H1 (cell line): Measurements from ENCODE around the gene OR2F2. TPM values are rescaled to one million over a fixed set of nuclear protein-coding genes. Genes with fewer than 3 reads are reported as not detected.

Experiments
- CTCF ChIA-PET: fragments of 300-600 bp; sonication (Branson Sonifier 250); formaldehyde crosslinking; loops from one replicate; lab custom pipeline; 2021; ENCODE audit not compliant: partially characterized antibody; lab: Charles Lee
- POLR2A ChIA-PET: fragments of 300-600 bp; sonication (Branson Sonifier 250); formaldehyde crosslinking; loops from one replicate; lab custom pipeline; 2021; ENCODE audit warnings: inconsistent platforms; ENCODE audit not compliant: partially characterized antibody; lab: Charles Lee
- DNase-seq, 2 experiments: peaks; one replicate each; pipeline versions ENCODE4 v3.0.0 to v3.0.0-alpha.2; 2010 to 2022; ENCODE audit warnings: low spot score in 2 of 2, low read depth in 1 of 2, mixed read lengths in 1 of 2
- FAIRE-seq: peaks from 2 replicates; lab custom pipeline; 2011; peaks lifted over from hg19 to GRCh38; lab: Jason Lieb, UNC
- H2AFZ ChIP-seq: 2 replicates; pipeline ENCODE4 v1.8.1; 2012; ENCODE audit warnings: low read length, inconsistent platforms
- H2AK5ac ChIP-seq: 2 replicates; pipeline ENCODE4 v1.6.1; 2013; ENCODE audit warnings: low read depth, low read length
- H2BK120ac ChIP-seq: replicated peaks from 2 replicates; pipeline ENCODE3; 2013; ENCODE audit warnings: low read depth, low read length, inconsistent platforms
- H2BK12ac ChIP-seq: 2 replicates; pipeline ENCODE4 v1.6.1; 2013; ENCODE audit warnings: low read depth, low read length
- H2BK15ac ChIP-seq: 2 replicates; pipeline ENCODE4 v1.6.1; 2013; ENCODE audit warnings: low read length
- H2BK20ac ChIP-seq: 2 replicates; pipeline ENCODE4 v1.6.1; 2013; ENCODE audit warnings: low read length
- H2BK5ac ChIP-seq: 2 replicates; pipeline ENCODE4 v1.6.1; 2013; ENCODE audit warnings: low read depth, low read length
- H3K14ac ChIP-seq: 2 replicates; pipeline ENCODE4 v1.6.1; 2013; ENCODE audit warnings: inconsistent platforms; ENCODE audit not compliant: insufficient read length
- H3K18ac ChIP-seq: 2 replicates; pipeline ENCODE4 v1.6.1; 2013; ENCODE audit warnings: low read length; ENCODE audit errors: extremely low read depth
- H3K23ac ChIP-seq: 2 replicates; pipeline ENCODE4 v1.6.1; 2013; ENCODE audit warnings: inconsistent platforms; ENCODE audit not compliant: insufficient read length
- H3K23me2 ChIP-seq: 2 replicates; pipeline ENCODE4 v1.6.1; 2013; ENCODE audit warnings: low read depth, low read length
- H3K27ac ChIP-seq: 2 replicates; pipeline ENCODE4 v1.6.1; 2011; ENCODE audit warnings: low read depth, low read length, inconsistent platforms
- H3K27me3 ChIP-seq, 4 experiments: replicated peaks in 1 of 4; 1 replicate in 1 of 4; 2 replicates in 3 of 4; pipeline versions ENCODE4 v1.6.1 to v1.8.1; 2011 to 2013; ENCODE audit warnings: low read length in 3 of 4, mild to moderate bottlenecking in 3 of 4, inconsistent platforms in 2 of 4, mixed read lengths in 2 of 4, moderate library complexity in 1 of 4; ENCODE audit not compliant: control insufficient read depth in 3 of 4, insufficient read depth in 3 of 4; ENCODE audit errors: extremely low read depth in 1 of 4
- H3K36me3 ChIP-seq, 4 experiments: 2 replicates each; pipeline versions ENCODE4 v1.6.1 to v1.8.1; 2011 to 2013; ENCODE audit warnings: mild to moderate bottlenecking in 4 of 4, low read length in 3 of 4, moderate library complexity in 2 of 4, control low read depth in 1 of 4, inconsistent platforms in 1 of 4; ENCODE audit not compliant: insufficient read depth in 4 of 4, control insufficient read depth in 2 of 4
- H3K4ac ChIP-seq: replicated peaks from 2 replicates; pipeline ENCODE3; 2013; ENCODE audit warnings: low read length, low read depth, mixed read lengths, inconsistent platforms; ENCODE audit not compliant: insufficient read length
- H3K4me1 ChIP-seq, 4 experiments: replicated peaks in 1 of 4; 1 replicate in 1 of 4; 2 replicates in 3 of 4; pipeline versions ENCODE4 v1.6.1 to v1.8.1; 2011 to 2013; ENCODE audit warnings: low read length in 3 of 4, inconsistent platforms in 2 of 4, mixed read lengths in 1 of 4; ENCODE audit not compliant: insufficient read depth in 4 of 4, control insufficient read depth in 3 of 4
- H3K4me2 ChIP-seq, 2 experiments: 2 replicates each; pipeline versions ENCODE4 v1.6.1 to v1.8.1; 2011 to 2013; ENCODE audit warnings: low read depth in 2 of 2, low read length in 2 of 2, control low read depth in 1 of 2, inconsistent platforms in 1 of 2, mild to moderate bottlenecking in 1 of 2; ENCODE audit not compliant: insufficient read depth in 1 of 2
- H3K4me3 ChIP-seq, 4 experiments: fragments of 200-600, 300-600 bp in 1 of 4; sonication (generic), shearing (Covaris generic), sonication (Bioruptor Twin) in 1 of 4; 2 replicates each; pipeline versions ENCODE4 v1.5.1 to v1.8.1; 2011 to 2016; ENCODE audit warnings: low read length in 4 of 4, low read depth in 3 of 4, control low read depth in 2 of 4, inconsistent platforms in 2 of 4, mild to moderate bottlenecking in 2 of 4, mixed read lengths in 1 of 4, moderate library complexity in 1 of 4; ENCODE audit not compliant: insufficient read depth in 2 of 4; ENCODE audit errors: extremely low read depth in 1 of 4
- H3K56ac ChIP-seq: replicated peaks from 2 replicates; pipeline ENCODE3; 2013; ENCODE audit warnings: low read depth, mild to moderate bottlenecking, mixed read lengths, low read length, inconsistent platforms; ENCODE audit not compliant: insufficient read length
- H3K79me1 ChIP-seq: 2 replicates; pipeline ENCODE4 v1.6.1; 2013; ENCODE audit warnings: low read depth, low read length, control low read depth
- H3K79me2 ChIP-seq, 2 experiments: 2 replicates each; pipeline versions ENCODE4 v1.6.1 to v1.8.1; 2012 to 2013; ENCODE audit warnings: low read length in 2 of 2, mild to moderate bottlenecking in 2 of 2, inconsistent platforms in 1 of 2; ENCODE audit not compliant: insufficient read depth in 2 of 2, control insufficient read depth in 1 of 2
- H3K9ac ChIP-seq, 4 experiments: replicated peaks in 1 of 4; 1 replicate in 1 of 4; 2 replicates in 3 of 4; pipeline versions ENCODE4 v1.6.1 to v1.8.1; 2011 to 2013; ENCODE audit warnings: low read depth in 3 of 4, low read length in 3 of 4, control low read depth in 2 of 4, mild to moderate bottlenecking in 2 of 4, moderate library complexity in 2 of 4, inconsistent platforms in 1 of 4; ENCODE audit errors: extremely low read depth in 1 of 4
- H3K9me3 ChIP-seq, 2 experiments: 2 replicates each; pipeline versions ENCODE4 v1.6.1 to v1.8.1; 2012 to 2013; ENCODE audit warnings: mild to moderate bottlenecking in 2 of 2, moderate library complexity in 2 of 2, control low read depth in 1 of 2, inconsistent platforms in 1 of 2, low read depth in 1 of 2, low read length in 1 of 2, mixed read lengths in 1 of 2; ENCODE audit not compliant: insufficient read depth in 2 of 2
- H4K20me1 ChIP-seq, 2 experiments: replicated peaks in 1 of 2; 2 replicates each; pipeline versions ENCODE3 to v1.8.1; 2011 to 2013; ENCODE audit warnings: inconsistent platforms in 2 of 2, low read length in 2 of 2, mild to moderate bottlenecking in 1 of 2; ENCODE audit not compliant: insufficient read depth in 2 of 2, control insufficient read depth in 1 of 2
- H4K5ac ChIP-seq: 2 replicates; pipeline ENCODE4 v1.6.1; 2013; ENCODE audit warnings: low read length, low read depth, mixed read lengths, inconsistent platforms; ENCODE audit not compliant: insufficient read length
- H4K8ac ChIP-seq: 2 replicates; pipeline ENCODE4 v1.8.0; 2013; ENCODE audit warnings: mild to moderate bottlenecking, moderate library complexity, low read length, inconsistent platforms; ENCODE audit not compliant: insufficient read depth; ENCODE audit errors: extremely low read depth
- H4K91ac ChIP-seq: replicated peaks from 2 replicates; pipeline ENCODE3; 2013; ENCODE audit warnings: low read length, mixed read lengths, inconsistent platforms; ENCODE audit not compliant: insufficient read length
- BCL11A ChIP-seq, 2 experiments: IDR thresholded peaks; one replicate each; pipeline ENCODE4 v1.6.1; 2011; ENCODE audit warnings: low read depth in 2 of 2, low read length in 2 of 2, mild to moderate bottlenecking in 2 of 2
- CEBPB ChIP-seq: IDR thresholded peaks from 2 replicates; pipeline ENCODE4 v1.6.1; 2012; ENCODE audit warnings: low read depth, low read length
- CTBP2 ChIP-seq: IDR thresholded peaks from 2 replicates; pipeline ENCODE4 v1.7.0; 2011; ENCODE audit warnings: borderline replicate concordance, mild to moderate bottlenecking, moderate library complexity, mixed read lengths, low read length; ENCODE audit not compliant: insufficient read depth, insufficient read length
- EGR1 ChIP-seq: IDR thresholded peaks from 2 replicates; pipeline ENCODE4 v1.6.1; 2011; ENCODE audit warnings: low read depth, low read length, borderline replicate concordance
- FOSL1 ChIP-seq: IDR thresholded peaks from 2 replicates; pipeline ENCODE4 v1.6.1; 2011; ENCODE audit warnings: mild to moderate bottlenecking, low read depth, low read length, moderate library complexity; ENCODE audit not compliant: insufficient read depth
- JUN ChIP-seq: IDR thresholded peaks from 2 replicates; pipeline ENCODE4 v1.6.1; 2011; ENCODE audit warnings: low read depth, mild to moderate bottlenecking, improper control_type of control experiment, low read length
- POU5F1 ChIP-seq: IDR thresholded peaks from 2 replicates; pipeline ENCODE4 v1.6.1; 2011; ENCODE audit warnings: low read depth, mild to moderate bottlenecking, low read length, moderate library complexity
- SUZ12 ChIP-seq: fragments of 200-600 bp; sonication (generic); IDR thresholded peaks from 2 replicates; pipeline ENCODE4 v1.6.1; 2012; ENCODE audit warnings: mild to moderate bottlenecking, inconsistent platforms, low read length, moderate library complexity, mixed read lengths
- ZNF274 ChIP-seq: IDR thresholded peaks from 2 replicates; pipeline ENCODE4 v1.7.0; 2012; ENCODE audit warnings: low read length, borderline replicate concordance; ENCODE audit errors: extremely low read depth
- WGBS, 2 experiments: shearing (Covaris generic) in 1 of 2; methylation state at CpG; one replicate each; pipeline versions ENCODE4 v1.1.6 to v1.1.7; 2013 to 2015; ENCODE audit warnings: low lambda C conversion rate in 2 of 2, mixed read lengths in 2 of 2, inconsistent platforms in 1 of 2, low coverage in 1 of 2, missing lambda C conversion rate in 1 of 2; ENCODE audit not compliant: insufficient replicate concordance in 2 of 2, insufficient coverage in 1 of 2, insufficient read length in 1 of 2; ENCODE audit errors: extremely low coverage in 1 of 2, missing lambda C conversion rate in 1 of 2; 5-methylcytosine and 5-hydroxymethylcytosine counted together
- polyA plus RNA-seq, 7 experiments: library from polyadenylated mRNA; depleted of rRNA in 3 of 7; stranded (reverse) in 5 of 7; unstranded in 2 of 7; fragments of >200 nt in 5 of 7; fragments of 200-250 nt in 2 of 7; gene quantifications; 1 replicate in 5 of 7; 2 replicates in 1 of 7; 4 replicates in 1 of 7; pipeline versions ENCODE4 v1.2.1 to v1.2.3, GENCODE V29; 2011 to 2013; ENCODE audit warnings: missing spikeins in 2 of 7, mixed read lengths in 2 of 7
- total RNA-seq: library from RNA; stranded (reverse); fragmentation: NEBNext Ultra II Directional; extraction: Animal tissue kit (Norgen Biotek cat#: 25700); gene quantifications from 2 replicates; pipeline ENCODE4 v1.2.1, GENCODE V29; 2021
- TF ChIP-seq, protein P1 (sequence below): IDR thresholded peaks from 2 replicates; pipeline ENCODE4 v1.6.1; 2012; ENCODE audit warnings: low read length, inconsistent platforms

Gene OR2F2
- total and polyA plus RNA-seq, 2 of the 8 experiments (the other 6 are each of a cell fraction or from before 2014, with no cell fraction given): not detected

DNA sequence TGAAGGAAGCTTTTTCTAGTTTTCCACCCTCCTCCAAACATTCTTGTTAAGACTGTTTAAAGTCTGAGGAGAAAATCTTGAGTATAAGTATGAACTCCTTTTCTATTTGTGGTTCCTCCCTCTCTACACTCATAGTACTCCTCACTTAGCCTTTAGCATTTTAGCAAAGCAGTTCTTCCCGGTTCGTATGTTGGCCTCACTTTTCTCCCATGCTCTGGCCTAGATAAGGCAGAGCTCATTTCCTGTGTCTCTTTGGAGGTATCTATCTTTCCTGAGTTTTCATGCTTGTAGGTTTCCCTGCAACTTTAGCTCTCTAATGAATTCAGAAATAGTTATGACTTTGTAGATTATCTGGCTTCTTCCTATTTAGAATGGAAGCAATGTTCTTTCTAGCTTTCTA lies 13.7 kb downstream of the OR2F2 start:
- Histone ChIP-seq H4K20me1 (no peaks in the 10 kb centered on the region), H3K4ac (no peak overlapping the region), H3K23me2 (no peaks in the 10 kb centered on the region; the same call in 1 of the 2 replicates), H2BK12ac (no peak overlapping the region), H3K4me1 (no peaks in the 10 kb centered on the region), H3K79me2 (no peaks in the 10 kb centered on the region), H3K9ac (no peak overlapping the region), H3K9me3 (no peaks in the 10 kb centered on the region), H3K4me2 (no peak overlapping the region), H3K79me1 (no peaks in the 10 kb centered on the region), H2BK120ac (no peak overlapping the region), H2AK5ac (no peak overlapping the region), H3K56ac (no peak overlapping the region), H3K18ac (no peak overlapping the region), H4K5ac (no peak overlapping the region), H2BK5ac (no peak overlapping the region), H2BK20ac (no peak overlapping the region), H3K36me3 (no peaks in the 10 kb centered on the region), H3K23ac (no peak overlapping the region), H2BK15ac (no peak overlapping the region), H3K27me3 (no peaks in the 10 kb centered on the region), H2AFZ (no peak overlapping the region), H3K4me3 (no peak overlapping the region), H3K14ac (no peak overlapping the region), H4K8ac (no peak overlapping the region), H3K27ac (no peak overlapping the region), H4K91ac (no peak overlapping the region)
- TF ChIP-seq FOSL1: no peak
- no peak for TF ChIP-seq CTBP2
- TF ChIP-seq ZNF274: no peak
- TF ChIP-seq POU5F1: no peak
- TF ChIP-seq BCL11A (IDR thresholded peaks at IDR 0.05; ENCODE audit: low read depth in 2 of 2, low read length in 2 of 2): no peak
- no peak for TF ChIP-seq JUN
- no peak for TF ChIP-seq CEBPB
- TF ChIP-seq SUZ12: no peak
- no peak for TF ChIP-seq EGR1
- TF ChIP-seq, protein P1, sequence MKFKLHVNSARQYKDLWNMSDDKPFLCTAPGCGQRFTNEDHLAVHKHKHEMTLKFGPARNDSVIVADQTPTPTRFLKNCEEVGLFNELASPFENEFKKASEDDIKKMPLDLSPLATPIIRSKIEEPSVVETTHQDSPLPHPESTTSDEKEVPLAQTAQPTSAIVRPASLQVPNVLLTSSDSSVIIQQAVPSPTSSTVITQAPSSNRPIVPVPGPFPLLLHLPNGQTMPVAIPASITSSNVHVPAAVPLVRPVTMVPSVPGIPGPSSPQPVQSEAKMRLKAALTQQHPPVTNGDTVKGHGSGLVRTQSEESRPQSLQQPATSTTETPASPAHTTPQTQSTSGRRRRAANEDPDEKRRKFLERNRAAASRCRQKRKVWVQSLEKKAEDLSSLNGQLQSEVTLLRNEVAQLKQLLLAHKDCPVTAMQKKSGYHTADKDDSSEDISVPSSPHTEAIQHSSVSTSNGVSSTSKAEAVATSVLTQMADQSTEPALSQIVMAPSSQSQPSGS: no peak
- ChIA-PET CTCF (interaction anchor here (1.3 kb wide), 1 partner anchor 179 kb away, joined by 3 read pairs; no protein-coding TSS in a partner anchor), POLR2A (no interaction called here)
- 81% methylated on average over 2 of the region's 2 CpGs; no CpG with 5 or more reads in 1 of the 2 experiments for WGBS, 2 experiments
- DNase-seq (no peak), FAIRE-seq (no peak)
